Tibial nerve (tissue), 4 donors: ENCODE measurements around the gene GOLGA8H.
"Not testable (repeated sequence)": the region's sequence is repeated elsewhere in the genome, so short reads cannot be mapped to it uniquely, and the experiment has no call there.

Source experiments
- CTCF ChIP-seq, 5 experiments: fragments of 200-600 bp in 3 of 5; fragments of 450-650 bp in 2 of 5; sonication (generic) in 3 of 5; IDR thresholded peaks; one replicate each; pipeline ENCODE4 v1.5.1; 2016 to 2019; ENCODE audit warnings: antibody characterized with exemption in 5 of 5, mild to moderate bottlenecking in 3 of 5, moderate library complexity in 2 of 5
- EP300 ChIP-seq, 2 donors: sonication (generic); formaldehyde crosslinking; IDR thresholded peaks; one replicate each; pipeline ENCODE4 v1.6.1; 2017; ENCODE audit warnings: antibody characterized with exemption in 2 of 2, mild to moderate bottlenecking in 1 of 2

GRCh38 chr15:30598953-30599352, 4.9 kb upstream of the GOLGA8H start:
- peak in 2 of 5 experiments; percentile 16 to 20 for TF ChIP-seq CTCF (IDR thresholded peaks at IDR 0.05)
- TF ChIP-seq EP300 (IDR thresholded peaks at IDR 0.05), result not testable (repeated sequence)
